A673 (cell line): ENCODE measurements around the gene PYGB. TPM values are rescaled to one million over a fixed set of nuclear protein-coding genes. Genes with fewer than 3 reads are reported as not detected.

ENCODE experiments used
- BruUV-seq: library from RNA; stranded (reverse); fragments of 400-500 nt; replicated peaks from 2 replicates; lab custom pipeline; 2021; lab: Mats Ljungman, UMichigan
- CTCF ChIA-PET: fragments of 300-600 bp; sonication (Branson Sonifier 250); formaldehyde crosslinking; loops from one replicate; lab custom pipeline; 2022; ENCODE audit warnings: antibody characterized with exemption; lab: Charles Lee
- POLR2A ChIA-PET: fragments of 300-600 bp; sonication (Branson Sonifier 250); formaldehyde crosslinking; loops from one replicate; lab custom pipeline; 2022; ENCODE audit warnings: antibody characterized with exemption; ENCODE audit not compliant: low non-redundant PET; lab: Charles Lee
- DNase-seq: peaks from one replicate; pipeline ENCODE4 v3.0.0-alpha.2; 2015; ENCODE audit warnings: low spot score
- H3K27ac ChIP-seq: fragments of 200-600 bp; sonication (generic); 2 replicates; pipeline ENCODE4 v1.5.1; 2016; ENCODE audit warnings: mixed run types, low read depth, mild to moderate bottlenecking, mixed read lengths, antibody characterized with exemption, low read length; ENCODE audit not compliant: poor library complexity, severe bottlenecking
- H3K27me3 ChIP-seq: fragments of 200-600 bp; sonication (generic); replicated peaks from 2 replicates; pipeline ENCODE4 v1.6.1; 2017; ENCODE audit warnings: mixed run types, low read depth, mild to moderate bottlenecking, mixed read lengths, antibody characterized with exemption, low read length; ENCODE audit not compliant: insufficient read depth, poor library complexity
- H3K36me3 ChIP-seq: fragments of 200-600 bp; sonication (generic); 2 replicates; pipeline ENCODE4 v1.6.1; 2016; ENCODE audit warnings: mixed run types, mild to moderate bottlenecking, mixed read lengths, antibody characterized with exemption, low read length; ENCODE audit not compliant: insufficient read depth, poor library complexity, severe bottlenecking
- H3K4me1 ChIP-seq: fragments of 200-600 bp; sonication (generic); 2 replicates; pipeline ENCODE4 v1.6.1; 2017; ENCODE audit warnings: mixed run types, mild to moderate bottlenecking, mixed read lengths, antibody characterized with exemption, low read length; ENCODE audit not compliant: insufficient read depth, poor library complexity, severe bottlenecking
- H3K4me3 ChIP-seq: fragments of 200-600 bp; sonication (generic); 2 replicates; pipeline ENCODE4 v1.5.1; 2016; ENCODE audit warnings: low read depth, mixed run types, mild to moderate bottlenecking, mixed read lengths, low read length; ENCODE audit not compliant: poor library complexity, severe bottlenecking
- H3K9me3 ChIP-seq: fragments of 200-600 bp; sonication (generic); 2 replicates; pipeline ENCODE4 v1.6.1; 2016; ENCODE audit warnings: mixed run types, low read depth, mild to moderate bottlenecking, mixed read lengths, antibody characterized with exemption, low read length; ENCODE audit not compliant: poor library complexity, severe bottlenecking
- CTCF ChIP-seq: fragments of 300-800, 200-600 bp; sonication (generic); conservative IDR thresholded peaks from 2 replicates; pipeline ENCODE4 v1.5.1; 2017; ENCODE audit warnings: low read depth, mild to moderate bottlenecking, antibody characterized with exemption, low read length, moderate library complexity, mixed read lengths
- EZH2 ChIP-seq: fragments of 200-600 bp; sonication (generic); IDR thresholded peaks from 2 replicates; pipeline ENCODE4 v1.6.1; 2017; ENCODE audit warnings: borderline replicate concordance, low read depth, mild to moderate bottlenecking, mixed read lengths, antibody characterized with exemption, low read length; ENCODE audit not compliant: poor library complexity, severe bottlenecking
- intact Hi-C: fragments of 100-400 bp; cut with micrococcal nuclease; formaldehyde crosslinking; loops from one replicate; pipeline ENCODE4 v1.10.0; 2022; ENCODE audit not compliant: unreplicated experiment
- total RNA-seq: library from RNA; stranded (reverse); gene quantifications from 2 replicates; pipeline ENCODE4 v1.2.3, GENCODE V29; 2021

The PYGB gene
- total RNA-seq, 1 experiment from 2014 or later: 52.3 TPM

GRCh38 chr20:25199473-25200260, 48.2 kb upstream of the PYGB start:
- Histone ChIP-seq H3K9me3 (no peaks in the 10 kb centered on the region), H3K27ac (no peak overlapping the region), H3K4me1 (no peaks in the 10 kb centered on the region), H3K27me3 (no peaks in the 10 kb centered on the region), H3K36me3 (no peaks in the 10 kb centered on the region), H3K4me3 (no peak overlapping the region)
- no peak for TF ChIP-seq CTCF
- no TSS peak for BruUV-seq
- ChIA-PET POLR2A (interaction anchor here (0.6 kb wide), 1 partner anchor 48 kb away, joined by 3 read pairs; the partner anchor contains the start of gene PYGB), CTCF (no interaction called here)
- no peak for DNase-seq
- intact Hi-C loops: loop anchor here (5.0 to 10.0 kb wide), 2 partner anchors 195 to 207 kb away; partner anchors contain the start of genes ABHD12 and APMAP

- CTCF ChIA-PET: no interaction called here
- intact Hi-C loops: no loop called here
- no peak overlapping the region for H3K4me3 ChIP-seq
- no peaks in the 10 kb centered on the region for H3K27me3 ChIP-seq
- POLR2A ChIA-PET: no interaction called here
- peaks cover 6% of the 10 kb centered on the region for H3K4me1 ChIP-seq
- H3K9me3 ChIP-seq: no peaks in the 10 kb centered on the region
- H3K27ac ChIP-seq: no peak overlapping the region
- no TSS peak for BruUV-seq
- TF ChIP-seq CTCF: no peak
- TF ChIP-seq EZH2: no peak
- DNase-seq: no peak
- no peaks in the 10 kb centered on the region for H3K36me3 ChIP-seq
Observed at GRCh38 chr20:25203089-25203488, 44.8 kb upstream of the PYGB start.

GRCh38 chr20:25203871-25204320, 44.0 kb upstream of the PYGB start:
- H3K27ac ChIP-seq: no peak overlapping the region
- no peak overlapping the region for H3K4me3 ChIP-seq
- no peaks in the 10 kb centered on the region for H3K27me3 ChIP-seq
- DNase-seq: no peak
- no TSS peak for BruUV-seq
- intact Hi-C loops: no loop called here
- TF ChIP-seq CTCF: no peak
- no peak for TF ChIP-seq EZH2
- no peaks in the 10 kb centered on the region for H3K36me3 ChIP-seq
- H3K9me3 ChIP-seq: no peaks in the 10 kb centered on the region
- CTCF ChIA-PET: no interaction called here
- POLR2A ChIA-PET: no interaction called here
- H3K4me1 ChIP-seq: peaks cover 7% of the 10 kb centered on the region
